Measurements from ENCODE around the gene PRODH2. TPM values are rescaled to one million over a fixed set of nuclear protein-coding genes. Genes with fewer than 3 reads are reported as not detected.
"Not testable (repeated sequence)": the region's sequence is repeated elsewhere in the genome, so short reads cannot be mapped to it uniquely, and the experiment has no call there.

PRODH2 gene
- total RNA-seq, 1 donor from 2014 or later, result not detected

- no peak for DNase-seq (ENCODE audit: low read depth)
- Histone ChIP-seq H3K27me3 (ENCODE audit: control insufficient read depth, insufficient read depth, low read length) (no peaks in the 10 kb centered on the region), H3K36me3 (ENCODE audit: control insufficient read depth, insufficient read depth, low read length) (no peaks in the 10 kb centered on the region), H3K4me3 (ENCODE audit: low read depth, low read length) (peak overlapping the region; percentile 76)
- TF ChIP-seq, protein P1, sequence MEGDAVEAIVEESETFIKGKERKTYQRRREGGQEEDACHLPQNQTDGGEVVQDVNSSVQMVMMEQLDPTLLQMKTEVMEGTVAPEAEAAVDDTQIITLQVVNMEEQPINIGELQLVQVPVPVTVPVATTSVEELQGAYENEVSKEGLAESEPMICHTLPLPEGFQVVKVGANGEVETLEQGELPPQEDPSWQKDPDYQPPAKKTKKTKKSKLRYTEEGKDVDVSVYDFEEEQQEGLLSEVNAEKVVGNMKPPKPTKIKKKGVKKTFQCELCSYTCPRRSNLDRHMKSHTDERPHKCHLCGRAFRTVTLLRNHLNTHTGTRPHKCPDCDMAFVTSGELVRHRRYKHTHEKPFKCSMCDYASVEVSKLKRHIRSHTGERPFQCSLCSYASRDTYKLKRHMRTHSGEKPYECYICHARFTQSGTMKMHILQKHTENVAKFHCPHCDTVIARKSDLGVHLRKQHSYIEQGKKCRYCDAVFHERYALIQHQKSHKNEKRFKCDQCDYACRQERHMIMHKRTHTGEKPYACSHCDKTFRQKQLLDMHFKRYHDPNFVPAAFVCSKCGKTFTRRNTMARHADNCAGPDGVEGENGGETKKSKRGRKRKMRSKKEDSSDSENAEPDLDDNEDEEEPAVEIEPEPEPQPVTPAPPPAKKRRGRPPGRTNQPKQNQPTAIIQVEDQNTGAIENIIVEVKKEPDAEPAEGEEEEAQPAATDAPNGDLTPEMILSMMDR (IDR thresholded peaks at IDR 0.05; ENCODE audit: insufficient read depth, low read length, poor library complexity, severe bottlenecking), result no peak
These were observed 36.4 kb downstream of the PRODH2 start for GRCh38 chr19:35776102-35776788.

DNA sequence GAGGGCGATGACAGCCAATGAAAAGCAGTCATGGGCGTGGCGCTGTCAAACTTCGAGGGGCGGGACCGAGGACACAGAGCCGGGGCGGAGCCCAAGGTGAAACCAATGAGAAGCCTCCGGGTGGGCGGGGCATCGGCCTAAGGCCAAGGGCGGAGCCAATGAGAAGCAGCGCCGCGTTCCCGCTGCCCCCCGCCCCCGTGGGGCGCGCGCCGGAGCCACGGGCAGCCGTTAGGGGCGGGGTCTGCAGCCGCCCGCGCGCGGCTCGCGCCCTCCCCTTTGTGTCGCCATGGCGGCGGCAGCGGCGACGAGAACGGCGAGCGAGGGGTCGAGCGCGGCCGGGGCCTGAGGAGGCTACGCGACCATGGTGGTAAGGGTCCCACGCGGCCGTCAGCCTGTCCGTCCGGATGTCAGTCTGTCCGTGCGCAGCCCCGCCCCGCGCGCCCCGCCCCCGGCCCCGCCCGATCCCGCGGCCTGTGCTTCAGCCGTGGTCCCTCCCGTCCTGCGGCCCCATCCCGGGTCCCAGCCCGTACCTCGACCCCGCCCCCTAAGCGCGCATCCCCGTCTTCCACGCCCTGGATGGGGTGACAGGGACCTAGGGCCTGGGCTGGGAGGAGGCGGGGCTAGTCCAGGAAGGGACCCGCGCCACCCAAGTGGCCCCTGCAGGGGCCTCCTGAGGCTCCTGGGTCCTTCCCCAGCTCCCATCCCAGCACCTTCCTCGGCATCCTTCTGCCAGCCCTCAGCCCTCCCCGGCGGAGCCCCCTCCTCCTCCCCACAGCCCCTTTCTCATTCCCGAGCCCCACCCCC, 37.1 kb downstream of the PRODH2 start, which contains the start of gene ARHGAP33:
ARHGAP33 (plus strand) TSS at position 267 of the 804 bp plus-strand sequence; CDS start at position 362, 95 bp downstream.
- H3K4me3 ChIP-seq (ENCODE audit: low read depth, low read length), result peak within 1 kb of the TSS; percentile 76
- H3K36me3 ChIP-seq (ENCODE audit: control insufficient read depth, insufficient read depth, low read length), result no peaks in the 10 kb centered on the region
- DNase-seq (ENCODE audit: low read depth), result peak; percentile 67
- H3K27me3 ChIP-seq (ENCODE audit: control insufficient read depth, insufficient read depth, low read length), result no peaks in the 10 kb centered on the region
- TF ChIP-seq, protein P1 (IDR thresholded peaks at IDR 0.05; ENCODE audit: insufficient read depth, low read length, poor library complexity, severe bottlenecking), result no peak

DNA sequence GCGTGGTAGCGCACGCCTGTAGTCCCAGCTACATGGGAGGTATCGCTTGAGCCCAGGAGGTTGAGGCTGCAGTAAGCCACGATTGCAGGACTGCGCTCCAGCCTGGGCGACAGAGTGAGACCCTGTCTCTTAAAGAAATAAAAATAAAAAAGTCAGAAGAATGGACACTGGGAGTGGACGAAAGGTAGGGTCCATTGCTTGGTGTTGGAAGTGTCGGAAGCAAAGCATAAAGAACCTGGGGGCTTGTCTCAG, 37.7 kb downstream of the PRODH2 start:
- Histone ChIP-seq H3K4me3 (ENCODE audit: low read depth, low read length) (no peak overlapping the region), H3K36me3 (ENCODE audit: control insufficient read depth, insufficient read depth, low read length) (no peaks in the 10 kb centered on the region), H3K27me3 (ENCODE audit: control insufficient read depth, insufficient read depth, low read length) (no peaks in the 10 kb centered on the region)
- TF ChIP-seq, protein P1 (IDR thresholded peaks at IDR 0.05; ENCODE audit: insufficient read depth, low read length, poor library complexity, severe bottlenecking), result no peak
- no peak for DNase-seq (ENCODE audit: low read depth)

GRCh38 chr19:35774274-35775045, 38.2 kb downstream of the PRODH2 start:
- no peak for DNase-seq (ENCODE audit: low read depth)
- Histone ChIP-seq H3K4me3 (ENCODE audit: low read depth, low read length) (no peak overlapping the region), H3K27me3 (ENCODE audit: control insufficient read depth, insufficient read depth, low read length) (no peaks in the 10 kb centered on the region), H3K36me3 (ENCODE audit: control insufficient read depth, insufficient read depth, low read length) (no peaks in the 10 kb centered on the region)
- TF ChIP-seq, protein P1 (IDR thresholded peaks at IDR 0.05; ENCODE audit: insufficient read depth, low read length, poor library complexity, severe bottlenecking), result no peak

- Histone ChIP-seq H3K27me3 (ENCODE audit: control insufficient read depth, insufficient read depth, low read length) (no peaks in the 10 kb centered on the region), H3K4me3 (ENCODE audit: low read depth, low read length) (no peak overlapping the region), H3K36me3 (ENCODE audit: control insufficient read depth, insufficient read depth, low read length) (no peaks in the 10 kb centered on the region)
- TF ChIP-seq, protein P1 (IDR thresholded peaks at IDR 0.05; ENCODE audit: insufficient read depth, low read length, poor library complexity, severe bottlenecking), result no peak
- DNase-seq (ENCODE audit: low read depth), result peak; percentile 47
These were observed 39.4 kb downstream of the PRODH2 start for GRCh38 chr19:35773020-35773806.

- not testable (repeated sequence) for H3K27me3 ChIP-seq (ENCODE audit: control insufficient read depth, insufficient read depth, low read length); DNase-seq (ENCODE audit: low read depth); H3K4me3 ChIP-seq (ENCODE audit: low read depth, low read length); H3K36me3 ChIP-seq (ENCODE audit: control insufficient read depth, insufficient read depth, low read length)
These were observed 40.3 kb downstream of the PRODH2 start for GRCh38 chr19:35772362-35772761.

Measured in kidney epithelial cell (primary cell).